Trophoblast cell (in vitro differentiated cells and primary cell): Measurements from ENCODE around the gene SPOCK1.

Experiments used
- DNase-seq, 2 donors: peaks; one replicate each; pipeline ENCODE4 v3.0.0-alpha.2; 2016
- H2AFZ ChIP-seq: 2 replicates; pipeline ENCODE4 v1.6.1; 2013; ENCODE audit warnings: low read length, moderate library complexity, mild to moderate bottlenecking; ENCODE audit not compliant: insufficient read depth, poor library complexity
- H2AK5ac ChIP-seq: 2 replicates; pipeline ENCODE4 v1.6.1; 2013; ENCODE audit warnings: mild to moderate bottlenecking, low read length
- H2BK120ac ChIP-seq: 2 replicates; pipeline ENCODE4 v1.6.1; 2013; ENCODE audit warnings: low read length, mild to moderate bottlenecking, moderate library complexity; ENCODE audit not compliant: insufficient read depth, poor library complexity
- H2BK12ac ChIP-seq: 2 replicates; pipeline ENCODE4 v1.6.1; 2013; ENCODE audit warnings: mild to moderate bottlenecking, low read length, moderate library complexity
- H2BK5ac ChIP-seq: 2 replicates; pipeline ENCODE4 v1.6.1; 2013; ENCODE audit warnings: low read length, low read depth, moderate library complexity, mild to moderate bottlenecking; ENCODE audit not compliant: poor library complexity
- H3K14ac ChIP-seq: 2 replicates; pipeline ENCODE4 v1.6.1; 2013; ENCODE audit warnings: mild to moderate bottlenecking, low read length
- H3K18ac ChIP-seq: 2 replicates; pipeline ENCODE4 v1.6.1; 2013; ENCODE audit warnings: mild to moderate bottlenecking, low read length
- H3K23ac ChIP-seq: 2 replicates; pipeline ENCODE4 v1.6.1; 2013; ENCODE audit warnings: low read length
- H3K27ac ChIP-seq: 2 replicates; pipeline ENCODE4 v1.5.1; 2013; ENCODE audit warnings: low read depth, mild to moderate bottlenecking, inconsistent platforms, low read length, moderate library complexity
- H3K27me3 ChIP-seq: 2 replicates; pipeline ENCODE4 v1.6.1; 2013; ENCODE audit warnings: inconsistent platforms, mild to moderate bottlenecking, low read length, moderate library complexity; ENCODE audit not compliant: insufficient read depth
- H3K36me3 ChIP-seq, 2 experiments: 1 replicate in 1 of 2; 2 replicates in 1 of 2; pipeline ENCODE4 v1.6.1; 2013; ENCODE audit warnings: low read length in 2 of 2, mild to moderate bottlenecking in 2 of 2, moderate library complexity in 1 of 2; ENCODE audit not compliant: insufficient read depth in 2 of 2, control insufficient read depth in 1 of 2
- H3K4ac ChIP-seq: 2 replicates; pipeline ENCODE4 v1.6.1; 2013; ENCODE audit warnings: low read depth, mild to moderate bottlenecking, low read length, moderate library complexity
- H3K4me1 ChIP-seq, 2 experiments: 1 replicate in 1 of 2; 2 replicates in 1 of 2; pipeline ENCODE4 v1.6.1; 2013; ENCODE audit warnings: low read length in 2 of 2, mild to moderate bottlenecking in 2 of 2, moderate library complexity in 1 of 2; ENCODE audit not compliant: insufficient read depth in 2 of 2, control insufficient read depth in 1 of 2
- H3K4me2 ChIP-seq: 2 replicates; pipeline ENCODE4 v1.6.1; 2013; ENCODE audit warnings: inconsistent platforms, mild to moderate bottlenecking, low read length, moderate library complexity
- H3K4me3 ChIP-seq: 2 replicates; pipeline ENCODE4 v1.5.1; 2013; ENCODE audit warnings: mild to moderate bottlenecking, low read depth, low read length, inconsistent platforms
- H3K79me1 ChIP-seq: one replicate; pipeline ENCODE4 v1.6.1; 2013; ENCODE audit warnings: low read length
- H3K79me2 ChIP-seq: 2 replicates; pipeline ENCODE4 v1.6.1; 2013; ENCODE audit warnings: low read length, mild to moderate bottlenecking; ENCODE audit not compliant: control insufficient read depth, insufficient read depth, poor library complexity
- H3K9ac ChIP-seq: 2 replicates; pipeline ENCODE4 v1.6.1; 2013; ENCODE audit warnings: mild to moderate bottlenecking, low read length
- H3K9me3 ChIP-seq: 2 replicates; pipeline ENCODE4 v1.6.1; 2013; ENCODE audit warnings: low read depth, mild to moderate bottlenecking, control low read depth, inconsistent platforms, low read length; ENCODE audit not compliant: insufficient read depth
- H4K12ac ChIP-seq: 2 replicates; pipeline ENCODE4 v1.6.1; 2013; ENCODE audit warnings: low read depth, mild to moderate bottlenecking, low read length, moderate library complexity
- H4K8ac ChIP-seq: 2 replicates; pipeline ENCODE4 v1.6.1; 2013; ENCODE audit warnings: low read depth, mild to moderate bottlenecking, low read length, moderate library complexity
- H4K91ac ChIP-seq: one replicate; pipeline ENCODE4 v1.6.1; 2013; ENCODE audit warnings: low read depth, mild to moderate bottlenecking, low read length, moderate library complexity
- WGBS: extraction: QIAGEN DNeasy Blood & Tissue Kit; methylation state at CpG from one replicate; pipeline ENCODE4 v1.1.7; 2013; ENCODE audit warnings: missing lambda C conversion rate; ENCODE audit not compliant: insufficient read length, insufficient coverage; ENCODE audit errors: extremely low coverage; 5-methylcytosine and 5-hydroxymethylcytosine counted together

Gene SPOCK1

GRCh38 chr5:137357436-137357835 is 141.7 kb downstream of the SPOCK1 start:
- H3K27ac ChIP-seq: no peak overlapping the region
- H3K4me2 ChIP-seq: no peak overlapping the region
- no peak overlapping the region for H3K23ac ChIP-seq
- no peak overlapping the region for H4K12ac ChIP-seq
- no peak overlapping the region for H2BK12ac ChIP-seq
- H3K79me1 ChIP-seq: no peaks in the 10 kb centered on the region
- no peak overlapping the region for H4K8ac ChIP-seq
- H3K27me3 ChIP-seq: no peaks in the 10 kb centered on the region
- no peak overlapping the region for H3K9ac ChIP-seq
- H3K4me3 ChIP-seq: no peak overlapping the region
- H2AFZ ChIP-seq: no peak overlapping the region
- no peaks in the 10 kb centered on the region for H3K4me1 ChIP-seq
- no peak overlapping the region for H2BK120ac ChIP-seq
- no peak for DNase-seq
- H3K14ac ChIP-seq: no peak overlapping the region
- H3K4ac ChIP-seq: no peak overlapping the region
- no peak overlapping the region for H2AK5ac ChIP-seq
- H4K91ac ChIP-seq: no peak overlapping the region
- no peaks in the 10 kb centered on the region for H3K9me3 ChIP-seq
- WGBS: no CpG with 5 or more reads among the region's 3 CpGs
- no peak overlapping the region for H3K18ac ChIP-seq
- no peaks in the 10 kb centered on the region for H3K36me3 ChIP-seq
- H2BK5ac ChIP-seq: no peak overlapping the region
- H3K79me2 ChIP-seq: no peaks in the 10 kb centered on the region

- Histone ChIP-seq H3K4ac (no peak overlapping the region), H3K27ac (no peak overlapping the region), H3K4me1 (no peaks in the 10 kb centered on the region), H3K18ac (no peak overlapping the region), H2AFZ (no peak overlapping the region), H3K9me3 (no peaks in the 10 kb centered on the region), H3K14ac (no peak overlapping the region), H3K79me2 (no peaks in the 10 kb centered on the region), H4K91ac (no peak overlapping the region), H2BK5ac (no peak overlapping the region), H2BK12ac (no peak overlapping the region), H3K23ac (no peak overlapping the region), H3K79me1 (no peaks in the 10 kb centered on the region), H4K12ac (no peak overlapping the region), H3K27me3 (no peaks in the 10 kb centered on the region), H2AK5ac (no peak overlapping the region), H3K36me3 (no peaks in the 10 kb centered on the region), H3K4me2 (no peak overlapping the region), H2BK120ac (no peak overlapping the region), H4K8ac (no peak overlapping the region), H3K9ac (no peak overlapping the region), H3K4me3 (no peak overlapping the region)
- WGBS: no CpG with 5 or more reads among the region's 4 CpGs
- DNase-seq: no peak
Measured at GRCh38 chr5:137356127-137356526, 143.0 kb downstream of the SPOCK1 start.

GRCh38 chr5:137355708-137356107 is 143.4 kb downstream of the SPOCK1 start:
- no peak overlapping the region for H3K27ac ChIP-seq
- no peak overlapping the region for H3K9ac ChIP-seq
- no peak overlapping the region for H3K14ac ChIP-seq
- H3K23ac ChIP-seq: no peak overlapping the region
- peak overlapping the region; percentile 27 for H3K4me3 ChIP-seq
- H2BK120ac ChIP-seq: no peak overlapping the region
- H3K4me1 ChIP-seq: no peaks in the 10 kb centered on the region
- H2AFZ ChIP-seq: no peak overlapping the region
- H2BK5ac ChIP-seq: no peak overlapping the region
- no peak overlapping the region for H4K12ac ChIP-seq
- no peak overlapping the region for H3K4ac ChIP-seq
- H3K79me2 ChIP-seq: no peaks in the 10 kb centered on the region
- no peak overlapping the region for H4K91ac ChIP-seq
- DNase-seq: no peak
- no peaks in the 10 kb centered on the region for H3K79me1 ChIP-seq
- H4K8ac ChIP-seq: no peak overlapping the region
- H3K9me3 ChIP-seq: no peaks in the 10 kb centered on the region
- H3K18ac ChIP-seq: no peak overlapping the region
- no peak overlapping the region for H2BK12ac ChIP-seq
- H3K36me3 ChIP-seq: no peaks in the 10 kb centered on the region
- no CpG with 5 or more reads among the region's 4 CpGs for WGBS
- no peak overlapping the region for H2AK5ac ChIP-seq
- no peak overlapping the region for H3K4me2 ChIP-seq
- no peaks in the 10 kb centered on the region for H3K27me3 ChIP-seq

GRCh38 chr5:137352095-137352494 is 147.0 kb downstream of the SPOCK1 start:
- H2AK5ac ChIP-seq: no peak overlapping the region
- H2BK120ac ChIP-seq: no peak overlapping the region
- H4K8ac ChIP-seq: no peak overlapping the region
- no peak overlapping the region for H4K12ac ChIP-seq
- no peaks in the 10 kb centered on the region for H3K27me3 ChIP-seq
- H3K27ac ChIP-seq: no peak overlapping the region
- no peak overlapping the region for H3K23ac ChIP-seq
- no peak overlapping the region for H2BK5ac ChIP-seq
- H3K4me3 ChIP-seq: no peak overlapping the region
- H3K4me1 ChIP-seq: no peaks in the 10 kb centered on the region
- no peak overlapping the region for H3K14ac ChIP-seq
- H2BK12ac ChIP-seq: no peak overlapping the region
- H3K36me3 ChIP-seq: no peaks in the 10 kb centered on the region
- H2AFZ ChIP-seq: no peak overlapping the region
- no peaks in the 10 kb centered on the region for H3K79me2 ChIP-seq
- DNase-seq: no peak
- H3K79me1 ChIP-seq: no peaks in the 10 kb centered on the region
- no CpG with 5 or more reads among the region's 5 CpGs for WGBS
- no peak overlapping the region for H3K4me2 ChIP-seq
- H4K91ac ChIP-seq: no peak overlapping the region
- no peak overlapping the region for H3K4ac ChIP-seq
- no peak overlapping the region for H3K18ac ChIP-seq
- H3K9me3 ChIP-seq: no peaks in the 10 kb centered on the region
- H3K9ac ChIP-seq: no peak overlapping the region
